NCI-H2029 (cell line): ENCODE data around the gene RNF144A.

Source experiments
- DNase-seq: peaks from one replicate; lab custom pipeline; 2025; lab: John Stamatoyannopoulos, UW

The RNF144A gene

GRCh38 chr2:7044253-7045250 lies 127.3 kb downstream of the RNF144A start:
- no peak for DNase-seq

DNA sequence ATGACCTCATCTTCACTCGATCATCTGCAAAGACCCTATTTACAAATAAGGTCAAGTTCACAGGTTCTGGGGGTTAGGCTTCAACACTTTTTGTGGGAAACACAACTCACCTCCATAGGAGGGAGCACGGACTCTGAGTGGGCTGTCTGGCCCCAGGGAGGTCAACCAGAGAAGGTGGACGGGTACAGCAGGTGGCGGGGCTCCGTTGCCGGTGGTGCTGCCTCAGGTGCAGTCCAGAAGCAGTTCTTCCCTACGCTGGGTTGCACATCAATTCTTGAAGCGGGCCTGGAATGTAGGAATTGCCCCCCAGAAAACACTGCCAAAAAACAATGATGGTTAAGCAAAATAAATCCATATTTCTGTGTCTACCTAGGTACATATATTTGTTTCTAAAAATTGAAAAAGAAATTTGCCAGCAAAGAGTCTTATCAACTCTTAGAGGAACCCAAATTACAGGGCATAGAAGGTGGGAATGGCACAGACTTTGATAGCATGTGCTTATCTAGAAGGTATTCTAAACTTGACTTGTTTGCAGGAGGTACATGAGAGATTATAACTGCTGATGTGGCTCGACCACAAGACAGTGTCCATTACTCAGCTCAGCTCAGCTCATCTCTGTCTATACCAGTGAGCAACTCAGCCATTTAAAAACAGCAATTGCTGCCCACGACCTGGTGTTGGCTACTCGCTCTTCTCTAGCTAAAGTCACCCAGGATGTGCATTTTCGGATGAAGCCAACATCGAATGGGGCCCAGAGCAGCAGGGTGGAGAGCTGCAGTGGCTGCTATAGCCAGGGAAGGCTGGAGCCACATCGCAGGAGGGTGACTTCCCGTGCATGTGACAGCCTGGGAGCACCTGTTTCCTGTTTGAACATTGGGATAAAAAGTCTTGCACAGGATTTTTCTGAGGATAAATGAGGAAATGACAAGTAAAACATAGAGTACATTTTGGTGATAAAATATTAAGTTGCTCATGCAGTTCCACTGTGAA lies 128.7 kb downstream of the RNF144A start:
- DNase-seq, result no peak

- DNase-seq, result no peak
These were observed 130.4 kb downstream of the RNF144A start for GRCh38 chr2:7047661-7048060.

GRCh38 chr2:7048762-7049294 lies 131.6 kb downstream of the RNF144A start:
- DNase-seq, result no peak

GRCh38 chr2:7052404-7052803 lies 135.2 kb downstream of the RNF144A start:
- no peak for DNase-seq

GRCh38 chr2:7053650-7054265 lies 136.5 kb downstream of the RNF144A start:
- peak; percentile 86 for DNase-seq

- DNase-seq, result peak; percentile 73
These were observed 140.7 kb downstream of the RNF144A start for GRCh38 chr2:7057865-7058400.

DNA sequence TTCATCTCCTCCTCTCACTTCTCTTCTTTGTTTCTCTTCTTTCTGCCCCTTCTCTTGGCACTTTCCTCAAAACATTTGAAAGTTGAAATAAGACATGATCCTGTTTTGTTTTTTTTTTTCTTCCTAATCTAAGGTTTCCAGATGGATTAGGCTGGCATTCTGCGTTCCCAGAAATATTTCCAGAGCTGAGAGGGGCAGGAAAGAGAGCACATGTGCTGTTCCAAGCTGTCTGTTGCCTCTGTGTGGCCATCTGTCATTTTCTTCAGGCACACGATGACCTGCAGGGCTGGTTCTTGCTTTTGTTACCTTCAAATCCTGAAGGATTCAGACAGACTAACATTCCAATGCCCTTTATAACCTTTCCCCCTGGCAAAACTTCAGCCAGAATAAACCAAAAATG lies 142.9 kb downstream of the RNF144A start:
- DNase-seq, result no peak

DNA sequence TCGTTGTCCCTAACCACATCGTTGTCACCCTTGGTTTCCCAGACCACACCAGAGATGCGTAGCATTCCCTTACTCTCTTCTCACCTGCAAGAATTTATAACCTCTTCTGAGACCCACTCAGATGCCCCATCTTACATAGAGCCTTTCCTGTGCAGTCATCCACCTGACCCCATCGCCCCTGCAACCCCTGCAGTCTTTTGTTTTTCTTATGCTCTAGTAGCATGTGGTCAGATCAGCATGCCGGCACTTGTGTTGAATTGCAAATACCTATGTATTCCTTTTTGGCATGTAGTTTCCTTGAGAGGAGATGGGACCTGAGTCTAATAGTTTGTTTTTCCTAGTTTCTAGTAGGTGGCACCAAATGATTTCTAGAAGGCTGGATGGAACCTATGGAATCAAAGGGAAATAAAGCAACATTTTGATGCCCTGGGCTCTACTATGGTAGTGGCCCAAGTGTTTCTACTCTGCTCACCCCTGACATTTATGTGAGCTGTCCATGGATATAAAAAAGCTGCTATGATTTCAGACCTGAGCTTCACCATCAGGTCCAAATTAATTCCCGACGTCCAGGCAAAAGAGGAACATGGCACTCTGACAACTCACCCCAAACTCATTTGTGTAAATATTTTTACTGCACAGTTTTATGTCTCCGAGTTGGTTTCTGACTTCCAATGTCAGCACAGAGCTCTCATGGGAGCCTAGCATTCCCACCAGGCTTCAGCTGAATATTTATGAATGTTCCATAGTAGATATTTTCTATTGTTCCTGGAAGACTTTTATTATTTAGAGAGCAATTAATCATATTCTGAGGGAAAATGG lies 143.6 kb downstream of the RNF144A start:
- DNase-seq, result no peak

DNA sequence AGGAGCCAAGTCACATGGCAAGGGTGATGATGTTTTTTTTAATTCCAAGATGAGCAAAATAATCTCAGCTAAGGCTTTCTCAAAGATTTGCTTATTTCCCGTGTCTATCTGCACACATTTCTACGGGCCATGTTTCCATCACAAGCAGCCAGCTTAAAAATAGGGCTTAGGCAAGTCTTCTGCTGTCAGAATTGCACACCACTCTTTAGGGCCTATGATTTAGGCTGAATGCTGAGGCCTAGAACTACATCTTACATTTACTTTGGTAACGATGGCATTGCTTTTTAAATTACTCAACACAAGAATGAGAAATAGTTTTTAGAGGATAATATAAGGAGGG lies 144.2 kb downstream of the RNF144A start:
- no peak for DNase-seq

DNA sequence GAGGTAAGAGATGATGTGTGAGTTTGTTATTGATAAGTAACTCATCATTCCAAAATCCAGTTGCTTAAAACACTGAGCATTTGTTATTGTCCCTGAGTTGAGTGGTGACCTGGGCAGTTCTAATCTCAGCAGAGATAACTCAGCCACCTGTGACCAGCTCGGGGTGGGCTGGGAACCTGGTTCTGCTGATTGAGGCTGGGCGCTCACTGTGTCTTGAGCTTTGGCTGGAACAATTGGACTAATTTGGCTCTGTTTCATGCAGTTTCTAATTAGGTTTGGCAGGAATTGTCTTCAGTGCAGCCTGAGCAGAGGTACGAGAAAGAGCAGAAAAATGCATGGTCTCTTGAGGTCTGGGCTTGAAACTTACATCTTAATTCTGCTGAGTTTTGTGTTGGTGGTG lies 144.7 kb downstream of the RNF144A start:
- DNase-seq, result no peak

DNA sequence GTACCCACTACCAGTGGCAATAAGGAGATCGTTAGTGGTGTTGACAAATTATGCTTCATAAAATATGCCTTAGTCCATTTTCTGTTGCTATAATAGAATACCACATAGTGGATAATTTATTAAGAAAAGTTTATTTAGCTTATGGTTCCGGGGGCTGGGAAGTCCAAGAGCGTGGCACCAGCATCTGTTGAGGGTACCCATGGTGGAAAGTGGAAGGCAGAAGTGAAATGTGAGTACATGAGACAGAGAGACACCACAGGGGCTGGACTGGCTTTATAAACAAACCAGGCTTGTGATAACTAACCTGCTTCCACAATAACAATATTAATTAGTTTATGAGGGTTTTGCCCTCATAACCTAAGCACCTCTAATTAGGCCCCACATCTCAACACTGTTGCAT lies 146.6 kb downstream of the RNF144A start:
- DNase-seq, result no peak

- DNase-seq, result no peak
These were observed 151.2 kb downstream of the RNF144A start for GRCh38 chr2:7068457-7068856.

GRCh38 chr2:7070483-7070882 lies 153.3 kb downstream of the RNF144A start:
- no peak for DNase-seq

GRCh38 chr2:7071154-7071553 lies 153.9 kb downstream of the RNF144A start:
- no peak for DNase-seq

- no peak for DNase-seq
These were observed 154.8 kb downstream of the RNF144A start for GRCh38 chr2:7071916-7072556.

- DNase-seq, result no peak
These were observed 156.7 kb downstream of the RNF144A start for GRCh38 chr2:7073901-7074300.

DNA sequence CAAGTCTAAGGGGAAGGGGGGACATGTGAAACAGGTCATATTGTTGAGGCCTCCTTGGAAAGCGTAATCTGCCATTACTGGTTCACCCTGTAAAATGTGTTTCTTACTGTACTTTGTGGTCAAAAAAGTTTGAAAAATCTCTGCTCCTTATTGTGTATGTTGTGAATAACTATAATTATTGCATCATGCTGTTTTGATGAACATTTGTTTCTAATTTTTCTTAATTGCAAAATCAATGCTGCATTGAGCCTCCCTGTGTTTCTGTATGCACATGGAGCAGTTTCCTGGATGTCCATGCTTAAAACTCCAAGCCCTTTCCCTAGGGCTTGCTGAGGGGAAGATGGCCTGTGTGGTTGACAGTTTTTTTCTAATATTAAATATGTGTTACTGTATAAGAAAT lies 158.6 kb downstream of the RNF144A start:
- no peak for DNase-seq

DNA sequence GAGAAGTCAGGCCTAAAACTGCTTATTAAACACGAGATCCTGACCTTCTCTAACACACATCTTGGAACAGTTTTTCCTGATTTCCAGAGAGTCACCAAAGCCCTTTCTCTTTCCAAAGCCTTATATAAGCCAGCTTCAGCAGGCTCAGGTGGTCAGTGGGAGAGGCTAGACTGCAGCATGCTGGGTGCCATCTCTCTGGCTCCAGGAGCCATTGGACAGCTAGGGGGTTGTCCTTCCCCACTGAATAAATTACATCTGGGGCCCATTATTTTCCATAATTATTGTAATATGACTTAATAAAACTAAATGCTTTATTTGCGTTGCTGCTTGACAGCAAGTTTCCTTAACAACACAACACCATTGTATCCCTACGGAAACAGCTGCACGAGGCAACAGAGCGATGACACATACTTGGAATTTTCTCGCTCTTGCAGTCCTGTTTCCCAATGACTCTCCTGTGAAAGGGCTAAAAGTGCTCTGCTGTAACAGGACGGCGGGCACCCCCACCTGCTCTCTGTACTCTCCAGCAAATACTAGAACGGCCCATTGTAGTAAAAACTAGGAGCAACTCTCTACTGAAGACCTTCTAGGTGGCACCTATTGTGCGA lies 160.6 kb downstream of the RNF144A start:
- no peak for DNase-seq
